Panc1 (cell line): Measurements from ENCODE around the gene FRMD8. TPM values are rescaled to one million over a fixed set of nuclear protein-coding genes. Genes with fewer than 3 reads are reported as not detected.

Experiments used
- ATAC-seq: fragments of 200-7000 bp; cut with Tn5 transposase; 2 replicates; pipeline ENCODE4 v1.9.1; 2020; ENCODE audit warnings: mild to moderate bottlenecking, moderate library complexity
- BruUV-seq: library from RNA; stranded (reverse); fragments of 400-500 nt; replicated peaks from 2 replicates; lab custom pipeline; 2021; lab: Mats Ljungman, UMichigan
- CTCF ChIA-PET: fragments of 300-600 bp; sonication (Branson Sonifier 250); formaldehyde crosslinking; loops from one replicate; lab custom pipeline; 2022; ENCODE audit warnings: antibody characterized with exemption; lab: Charles Lee
- POLR2A ChIA-PET: fragments of 300-600 bp; sonication (Branson Sonifier 250); formaldehyde crosslinking; loops from one replicate; lab custom pipeline; 2022; ENCODE audit warnings: antibody characterized with exemption; lab: Charles Lee
- DNase-seq: peaks from one replicate; pipeline ENCODE4 v3.0.0-alpha.2; 2010; ENCODE audit warnings: low read depth, low spot score
- H3K27ac ChIP-seq: 2 replicates; pipeline ENCODE4 v1.5.1; 2011; ENCODE audit warnings: mild to moderate bottlenecking, low read length, inconsistent platforms
- H3K27me3 ChIP-seq: fragments of 200-500 bp; sonication (Bioruptor generic); 2 replicates; pipeline ENCODE4 v1.6.0; 2014; ENCODE audit warnings: low read length, inconsistent platforms; ENCODE audit not compliant: control insufficient read depth, insufficient read depth
- H3K36me3 ChIP-seq: fragments of 200-500 bp; sonication (Bioruptor generic); 2 replicates; pipeline ENCODE4 v1.5.1; 2014; ENCODE audit warnings: inconsistent platforms, mild to moderate bottlenecking, low read length, moderate library complexity; ENCODE audit not compliant: control insufficient read depth, insufficient read depth
- H3K4me1 ChIP-seq: 2 replicates; pipeline ENCODE4 v1.5.1; 2011; ENCODE audit warnings: inconsistent platforms, mild to moderate bottlenecking, low read length, moderate library complexity; ENCODE audit not compliant: control insufficient read depth, insufficient read depth
- H3K4me3 ChIP-seq, 2 experiments: 2 replicates each; pipeline ENCODE4 v1.5.1; 2011 to 2012; ENCODE audit warnings: low read depth in 2 of 2, low read length in 2 of 2, mild to moderate bottlenecking in 2 of 2, inconsistent platforms in 1 of 2, moderate library complexity in 1 of 2
- H3K9me3 ChIP-seq: fragments of 200-500 bp; sonication (Bioruptor generic); 2 replicates; pipeline ENCODE4 v1.5.1; 2014; ENCODE audit warnings: low read depth, mild to moderate bottlenecking, inconsistent platforms, low read length, moderate library complexity; ENCODE audit not compliant: control insufficient read depth, insufficient read depth
- CTCF ChIP-seq: fragments of 450-650 bp; IDR thresholded peaks from 2 replicates; pipeline ENCODE4 v1.5.1; 2017; ENCODE audit warnings: mild to moderate bottlenecking
- POLR2AphosphoS5 ChIP-seq: IDR thresholded peaks from 2 replicates; pipeline ENCODE4 v1.6.1; 2012; ENCODE audit warnings: mild to moderate bottlenecking, low read depth, low read length, moderate library complexity
- REST ChIP-seq, 2 experiments: IDR thresholded peaks; 2 replicates each; pipeline ENCODE4 v1.6.1; 2011 to 2012; ENCODE audit warnings: low read depth in 2 of 2, control low read depth in 1 of 2, low read length in 1 of 2, mild to moderate bottlenecking in 1 of 2, moderate library complexity in 1 of 2; ENCODE audit not compliant: insufficient read depth in 1 of 2
- SIN3A ChIP-seq: IDR thresholded peaks from 2 replicates; pipeline ENCODE4 v1.6.1; 2012; ENCODE audit warnings: low read depth, mild to moderate bottlenecking, low read length, moderate library complexity, borderline replicate concordance; ENCODE audit not compliant: insufficient read depth
- TCF7L2 ChIP-seq: IDR thresholded peaks from 2 replicates; pipeline ENCODE4 v1.6.1; 2011; ENCODE audit warnings: mild to moderate bottlenecking, low read depth, low read length, inconsistent platforms
- in situ Hi-C: cut with HindIII; loops from 2 replicates; pipeline ENCODE4 v1.10.0; 2016; ENCODE audit warnings: low sequenced_read_pairs, low pct_unique_long_range_greater_than_20kb
- intact Hi-C: fragments of 100-400 bp; cut with micrococcal nuclease; formaldehyde crosslinking; loops from one replicate; pipeline ENCODE4 v1.10.0; 2022; ENCODE audit not compliant: unreplicated experiment
- total RNA-seq: library from RNA; stranded (reverse); gene quantifications from one replicate; pipeline ENCODE4 v1.2.1, GENCODE V29; 2021; ENCODE audit not compliant: unreplicated experiment

Gene FRMD8
- total RNA-seq, 1 experiment from 2014 or later: 85.8 TPM

GRCh38 chr11:65431451-65432099, 45.1 kb downstream of the FRMD8 start:
- no peak for TF ChIP-seq SIN3A
- TF ChIP-seq TCF7L2: no peak
- no peak for TF ChIP-seq CTCF
- DNase-seq: no peak
- ChIA-PET POLR2A (interaction anchor here (0.7 kb wide), 1 partner anchor 56 kb away, joined by 4 read pairs; no protein-coding TSS in a partner anchor), CTCF (no interaction called here)
- Histone ChIP-seq H3K9me3 (no peaks in the 10 kb centered on the region), H3K27me3 (no peaks in the 10 kb centered on the region), H3K36me3 (peaks cover 11% of the 10 kb centered on the region), H3K4me3 (peak overlapping the region; percentile 28 to 99; a peak in 3 of 4 replicates), H3K4me1 (peaks cover 93% of the 10 kb centered on the region), H3K27ac (peak overlapping the region; percentile 100)
- in situ Hi-C loops: no loop called here
- TSS peak; percentile 0 for BruUV-seq
- no peak for ATAC-seq
- intact Hi-C loops: no loop called here

GRCh38 chr11:65432100-65432650, 45.7 kb downstream of the FRMD8 start:
- ChIA-PET CTCF (interaction anchor here (0.6 to 0.7 kb wide), 2 partner anchors 9 to 73 kb away, joined by 5 to 9 read pairs; no protein-coding TSS in a partner anchor), POLR2A (interaction anchor here (0.6 to 0.7 kb wide), 3 partner anchors 17 to 76 kb away, joined by 3 to 8 read pairs (median 4); no protein-coding TSS in a partner anchor)
- Histone ChIP-seq H3K4me3 (peak overlapping the region; percentile 5 to 99; a peak in 3 of 4 replicates), H3K27ac (peak overlapping the region; percentile 100), H3K9me3 (no peaks in the 10 kb centered on the region), H3K27me3 (no peaks in the 10 kb centered on the region), H3K36me3 (peaks cover 8% of the 10 kb centered on the region), H3K4me1 (peaks cover 94% of the 10 kb centered on the region)
- no peak for TF ChIP-seq SIN3A
- TF ChIP-seq POLR2AphosphoS5: no peak
- no peak for TF ChIP-seq TCF7L2
- no peak for TF ChIP-seq REST (IDR thresholded peaks at IDR 0.05; ENCODE audit: insufficient read depth in 1 of 2, low read depth in 2 of 2, low read length in 1 of 2)
- TF ChIP-seq CTCF: no peak
- intact Hi-C loops (no loop called here), in situ Hi-C loops (no loop called here)
- BruUV-seq: no TSS peak
- DNase-seq: no peak
- no peak for ATAC-seq
